Transverse colon (tissue), 4 donors: ENCODE measurements around the gene STMP1. TPM values are rescaled to one million over a fixed set of nuclear protein-coding genes. Genes with fewer than 3 reads are reported as not detected.

ENCODE experiments used
- DNase-seq: peaks from one replicate; pipeline ENCODE4 v3.0.0-alpha.2; 2019
- H3K27ac ChIP-seq, 4 donors: fragments of 200-600 bp; sonication (generic); 2 replicates each; pipeline ENCODE4 v1.5.1; 2016 to 2018; ENCODE audit warnings: inconsistent platforms in 4 of 4
- H3K27me3 ChIP-seq: fragments of 200-600 bp; sonication (generic); 2 replicates; pipeline ENCODE4 v1.5.1; 2017; ENCODE audit warnings: inconsistent platforms
- H3K36me3 ChIP-seq, 4 donors: fragments of 200-600 bp; sonication (generic); 2 replicates each; pipeline ENCODE4 v1.5.1; 2017 to 2019; ENCODE audit warnings: inconsistent platforms in 4 of 4
- H3K4me1 ChIP-seq, 4 donors: fragments of 200-600 bp; sonication (generic); 2 replicates each; pipeline ENCODE4 v1.5.1; 2017 to 2020; ENCODE audit warnings: inconsistent platforms in 4 of 4
- H3K4me3 ChIP-seq, 4 donors: fragments of 200-600 bp; sonication (generic); 1 replicate in 1 of 4; 2 replicates in 3 of 4; pipeline versions ENCODE4 v1.5.1 to v1.6.1; 2017 to 2019; ENCODE audit warnings: inconsistent platforms in 4 of 4
- H3K9me3 ChIP-seq, 2 donors: fragments of 200-600 bp; sonication (generic); 2 replicates each; pipeline ENCODE4 v1.5.1; 2017 to 2019; ENCODE audit warnings: inconsistent platforms in 2 of 2
- EP300 ChIP-seq: sonication (generic); formaldehyde crosslinking; IDR thresholded peaks from one replicate; pipeline ENCODE4 v1.6.1; 2017; ENCODE audit warnings: antibody characterized with exemption, low read depth
- POLR2A ChIP-seq: fragments of 450-650 bp; IDR thresholded peaks from one replicate; pipeline ENCODE4 v1.6.1; 2016; ENCODE audit warnings: antibody characterized with exemption, mild to moderate bottlenecking, moderate library complexity
- POLR2AphosphoS5 ChIP-seq, 3 donors: sonication (generic); formaldehyde crosslinking; IDR thresholded peaks; one replicate each; pipeline ENCODE4 v1.6.1; 2016; ENCODE audit warnings: antibody characterized with exemption in 3 of 3
- WGBS, 2 donors: methylation state at CpG; one replicate each; pipeline ENCODE4 v1.1.5; 2018; ENCODE audit warnings: low coverage in 1 of 2; 5-methylcytosine and 5-hydroxymethylcytosine counted together
- in situ Hi-C, 4 donors: fragments of 200-750 bp; cut with MboI; loops; one replicate each; pipeline versions ENCODE4 v1.15.0 to v1.15.1; 2017; ENCODE audit warnings: low sequenced_read_pairs in 3 of 4, low pct_ligation_motif_present in 1 of 4, low pct_unique_long_range_greater_than_20kb in 1 of 4
- intact Hi-C: fragments of 100-400 bp; cut with DNase I; formaldehyde crosslinking; loops from one replicate; pipeline ENCODE4 v1.15.1; 2023; ENCODE audit warnings: low total_unique reads
- total RNA-seq, 4 donors: library from RNA; depleted of rRNA; stranded (reverse); fragments of >200 nt; gene quantifications; one replicate each; pipeline ENCODE4 v1.1.0, GENCODE V29; 2016
- TF ChIP-seq, protein P1 (sequence below), 5 experiments: fragments of 200-600 bp in 3 of 5; fragments of 450-650 bp in 2 of 5; sonication (generic) in 3 of 5; IDR thresholded peaks; 1 replicate in 2 of 5; 2 replicates in 3 of 5; pipeline ENCODE4 v1.5.1; 2016 to 2017; ENCODE audit warnings: antibody characterized with exemption in 5 of 5, inconsistent platforms in 3 of 5, mild to moderate bottlenecking in 2 of 5, moderate library complexity in 1 of 5

The STMP1 gene
- total RNA-seq, 4 donors from 2014 or later: 3.0 to 21.6 (median 12.0) TPM

DNA sequence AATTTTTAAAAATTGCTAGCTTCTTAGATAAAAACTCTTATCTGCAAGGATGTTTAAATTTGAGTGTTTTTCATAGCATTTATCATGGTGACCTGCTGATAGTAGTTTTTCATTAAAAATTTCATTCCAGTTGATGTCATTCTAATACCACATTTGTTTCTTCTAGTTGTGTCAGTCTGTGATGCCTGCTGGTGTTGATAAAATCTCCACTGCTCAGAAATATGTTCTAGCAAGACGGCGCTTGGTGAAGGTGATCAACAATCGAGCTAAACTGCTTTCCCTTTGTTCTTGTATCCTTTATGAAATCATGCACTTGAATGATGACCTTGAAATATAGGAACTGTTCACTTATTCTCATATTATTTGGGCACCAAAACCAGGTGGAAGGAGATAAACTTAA lies 17.6 kb upstream of the STMP1 start:
- Histone ChIP-seq H3K27ac (no peak overlapping the region), H3K27me3 (no peaks in the 10 kb centered on the region), H3K4me1 (no peaks in the 10 kb centered on the region), H3K4me3 (no peak overlapping the region), H3K36me3 (peaks cover 0 to 39% (median 3%) of the 10 kb centered on the region in 4 donors), H3K9me3 (no peaks in the 10 kb centered on the region)
- 80 to 90% methylated on average over 3 of the region's 3 CpGs for WGBS, 2 donors
- in situ Hi-C loops: loop anchor here in 2 of 4 donors (10.0 kb wide), 2 partner anchors 360 to 370 kb away; no protein-coding TSS in a partner anchor
- intact Hi-C loops: loop anchor here (10.0 kb wide), 1 partner anchor 370 kb away; no protein-coding TSS in a partner anchor
- TF ChIP-seq EP300: no peak
- TF ChIP-seq, protein P1, sequence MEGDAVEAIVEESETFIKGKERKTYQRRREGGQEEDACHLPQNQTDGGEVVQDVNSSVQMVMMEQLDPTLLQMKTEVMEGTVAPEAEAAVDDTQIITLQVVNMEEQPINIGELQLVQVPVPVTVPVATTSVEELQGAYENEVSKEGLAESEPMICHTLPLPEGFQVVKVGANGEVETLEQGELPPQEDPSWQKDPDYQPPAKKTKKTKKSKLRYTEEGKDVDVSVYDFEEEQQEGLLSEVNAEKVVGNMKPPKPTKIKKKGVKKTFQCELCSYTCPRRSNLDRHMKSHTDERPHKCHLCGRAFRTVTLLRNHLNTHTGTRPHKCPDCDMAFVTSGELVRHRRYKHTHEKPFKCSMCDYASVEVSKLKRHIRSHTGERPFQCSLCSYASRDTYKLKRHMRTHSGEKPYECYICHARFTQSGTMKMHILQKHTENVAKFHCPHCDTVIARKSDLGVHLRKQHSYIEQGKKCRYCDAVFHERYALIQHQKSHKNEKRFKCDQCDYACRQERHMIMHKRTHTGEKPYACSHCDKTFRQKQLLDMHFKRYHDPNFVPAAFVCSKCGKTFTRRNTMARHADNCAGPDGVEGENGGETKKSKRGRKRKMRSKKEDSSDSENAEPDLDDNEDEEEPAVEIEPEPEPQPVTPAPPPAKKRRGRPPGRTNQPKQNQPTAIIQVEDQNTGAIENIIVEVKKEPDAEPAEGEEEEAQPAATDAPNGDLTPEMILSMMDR (IDR thresholded peaks at IDR 0.05): no peak
- no peak for TF ChIP-seq POLR2A
- TF ChIP-seq POLR2AphosphoS5 (IDR thresholded peaks at IDR 0.05): no peak
- no peak for DNase-seq

DNA sequence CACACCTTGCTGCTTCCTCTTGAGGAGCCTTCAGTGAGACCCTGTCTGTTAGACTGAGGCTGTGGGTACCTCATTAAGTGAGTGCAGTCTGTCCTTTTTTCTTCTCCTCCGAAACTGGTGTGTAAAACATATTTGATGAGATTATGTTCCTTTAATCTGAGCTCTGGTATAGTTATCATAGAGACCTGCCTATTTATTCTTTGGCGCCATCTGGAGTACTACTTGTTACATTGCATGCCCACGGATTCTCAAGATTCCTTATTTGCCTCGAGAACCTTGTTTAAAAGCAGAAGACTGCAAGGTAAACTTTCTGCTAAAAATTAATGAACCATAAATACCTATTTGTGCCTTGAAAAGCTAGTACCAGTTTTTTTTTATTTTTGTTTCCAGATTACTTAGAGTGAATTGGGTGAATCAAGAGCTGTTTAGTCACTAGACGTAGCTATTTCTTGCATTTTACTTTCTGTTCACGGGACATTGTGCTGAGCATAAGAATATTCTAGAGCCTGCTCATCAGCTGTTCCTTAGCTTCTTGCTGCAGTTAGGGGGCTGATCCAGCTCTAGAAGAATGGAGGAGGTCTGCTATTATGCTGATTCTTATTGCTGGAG lies 16.9 kb upstream of the STMP1 start:
- H3K4me3 ChIP-seq: no peak overlapping the region
- H3K9me3 ChIP-seq: no peaks in the 10 kb centered on the region
- in situ Hi-C loops (loop anchor here in 2 of 4 donors (10.0 kb wide), 2 partner anchors 361 to 371 kb away; no protein-coding TSS in a partner anchor), intact Hi-C loops (loop anchor here (10.0 kb wide), 1 partner anchor 371 kb away; no protein-coding TSS in a partner anchor)
- H3K36me3 ChIP-seq: peaks cover 0 to 35% (median 2%) of the 10 kb centered on the region in 4 donors
- no peaks in the 10 kb centered on the region for H3K27me3 ChIP-seq
- no peak overlapping the region for H3K27ac ChIP-seq
- no peak for DNase-seq
- TF ChIP-seq, protein P1 (IDR thresholded peaks at IDR 0.05): peak; percentile 57 to 73 (median 68)
- no peak for TF ChIP-seq POLR2A
- 38 to 45% methylated on average over 2 to 6 of the region's 6 CpGs for WGBS, 2 donors
- no peaks in the 10 kb centered on the region for H3K4me1 ChIP-seq

DNA sequence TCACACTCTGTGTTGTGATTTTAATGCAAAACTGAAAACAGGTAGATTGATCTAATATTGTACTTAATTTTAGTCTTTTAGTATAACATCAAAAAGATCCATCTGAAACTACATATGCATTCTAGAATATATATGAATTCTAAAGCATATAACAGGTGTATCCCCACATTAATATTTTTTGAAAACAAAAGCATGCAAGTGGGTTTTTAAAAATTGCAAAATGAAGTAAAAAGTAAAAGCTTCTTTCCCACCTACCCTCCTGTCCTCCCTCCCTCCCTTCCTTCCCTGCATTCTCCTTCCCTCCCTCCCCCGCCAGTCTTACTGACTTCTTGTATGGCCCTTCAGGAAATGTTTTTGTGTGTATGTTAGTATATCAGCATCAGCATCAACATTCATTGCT lies 14.6 kb upstream of the STMP1 start:
- intact Hi-C loops: loop anchor here (10.0 kb wide), 1 partner anchor 373 kb away; no protein-coding TSS in a partner anchor
- Histone ChIP-seq H3K36me3 (peaks cover 0 to 24% (median 2%) of the 10 kb centered on the region in 4 donors), H3K4me1 (no peaks in the 10 kb centered on the region), H3K27me3 (no peaks in the 10 kb centered on the region), H3K9me3 (no peaks in the 10 kb centered on the region), H3K4me3 (no peak overlapping the region), H3K27ac (no peak overlapping the region)
- in situ Hi-C loops: loop anchor here in 2 of 4 donors (10.0 kb wide), 2 partner anchors 363 to 373 kb away; no protein-coding TSS in a partner anchor
- TF ChIP-seq POLR2A (no peak), EP300 (no peak), POLR2AphosphoS5 (IDR thresholded peaks at IDR 0.05) (no peak)
- TF ChIP-seq, protein P1 (IDR thresholded peaks at IDR 0.05): no peak
- no peak for DNase-seq
- WGBS, 2 donors: 83 to 90% methylated on average over 1 of the region's 1 CpG

DNA sequence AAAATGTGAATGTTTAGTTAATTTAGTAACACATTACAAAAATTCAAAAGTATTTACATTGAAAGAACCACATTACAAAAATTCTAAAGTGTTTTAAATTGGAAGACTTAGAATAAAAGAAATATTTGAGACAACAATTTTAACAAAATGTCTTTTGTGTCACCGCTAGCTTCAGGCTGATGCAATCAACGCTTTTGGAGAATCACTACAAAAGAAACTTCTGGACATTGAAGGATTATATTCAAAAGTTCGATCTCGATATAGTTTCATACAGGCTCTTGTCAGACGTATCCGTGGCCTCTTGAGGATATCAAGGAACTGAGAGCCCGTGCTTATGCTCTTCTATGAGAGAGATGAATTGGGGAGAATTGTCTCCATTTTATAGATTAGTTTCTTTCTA lies 14.1 kb upstream of the STMP1 start:
- TF ChIP-seq, protein P1 (IDR thresholded peaks at IDR 0.05): no peak
- no peak for TF ChIP-seq POLR2A
- TF ChIP-seq POLR2AphosphoS5 (IDR thresholded peaks at IDR 0.05): no peak
- no peak for TF ChIP-seq EP300
- H3K4me3 ChIP-seq: no peak overlapping the region

More for the DNA sequence above, 14.1 kb upstream of the STMP1 start:
- H3K4me1 ChIP-seq: no peaks in the 10 kb centered on the region
- no peaks in the 10 kb centered on the region for H3K27me3 ChIP-seq
- peaks cover 0 to 24% (median 2%) of the 10 kb centered on the region in 4 donors for H3K36me3 ChIP-seq
- DNase-seq: no peak
- 94 to 97% methylated on average over 7 of the region's 7 CpGs for WGBS, 2 donors
- intact Hi-C loops (loop anchor here (10.0 kb wide), 1 partner anchor 373 kb away; no protein-coding TSS in a partner anchor), in situ Hi-C loops (loop anchor here in 2 of 4 donors (10.0 kb wide), 2 partner anchors 363 to 373 kb away; no protein-coding TSS in a partner anchor)
- H3K27ac ChIP-seq: no peak overlapping the region
- no peaks in the 10 kb centered on the region for H3K9me3 ChIP-seq
